NT2/D1 (cell line): ENCODE data around the gene FCMR.
"Not testable (repeated sequence)": the region's sequence is repeated elsewhere in the genome, so short reads cannot be mapped to it uniquely, and the experiment has no call there.

Experiments
- DNase-seq: peaks from one replicate; pipeline ENCODE4 v3.0.0-alpha.2; 2011; ENCODE audit warnings: low read depth, low spot score
- H3K27me3 ChIP-seq: 2 replicates; pipeline ENCODE4 v1.6.0; 2011; ENCODE audit warnings: mild to moderate bottlenecking; ENCODE audit not compliant: insufficient read length, insufficient read depth
- H3K36me3 ChIP-seq: 2 replicates; pipeline ENCODE4 v1.6.1; 2011; ENCODE audit warnings: mild to moderate bottlenecking, low read length, mixed read lengths; ENCODE audit not compliant: insufficient read depth, insufficient read length
- H3K4me1 ChIP-seq: 2 replicates; pipeline ENCODE4 v1.5.1; 2011; ENCODE audit not compliant: insufficient read depth, insufficient read length
- H3K4me3 ChIP-seq: 2 replicates; pipeline ENCODE4 v1.5.1; 2011; ENCODE audit warnings: low read depth; ENCODE audit not compliant: insufficient read length
- H3K9ac ChIP-seq: 2 replicates; pipeline ENCODE4 v1.6.0; 2011; ENCODE audit warnings: low read depth; ENCODE audit not compliant: insufficient read length
- H3K9me3 ChIP-seq: 2 replicates; pipeline ENCODE4 v1.5.1; 2011; ENCODE audit warnings: mild to moderate bottlenecking, low read length; ENCODE audit not compliant: insufficient read depth
- SUZ12 ChIP-seq: IDR thresholded peaks from 2 replicates; pipeline ENCODE4 v1.6.1; 2011; ENCODE audit not compliant: insufficient read length, insufficient read depth; ENCODE audit errors: extremely low read depth
- YY1 ChIP-seq: IDR thresholded peaks from 2 replicates; pipeline ENCODE4 v1.6.1; 2011; ENCODE audit not compliant: insufficient read length, insufficient read depth
- ZNF274 ChIP-seq: IDR thresholded peaks from 2 replicates; pipeline ENCODE4 v1.6.1; 2011; ENCODE audit warnings: mild to moderate bottlenecking, low read depth, low read length

The FCMR gene

GRCh38 chr1:206931709-206932108 is 10.0 kb upstream of the FCMR start:
- H3K4me1 ChIP-seq, result no peaks in the 10 kb centered on the region
- no peak for DNase-seq
- no peaks in the 10 kb centered on the region for H3K27me3 ChIP-seq
- no peaks in the 10 kb centered on the region for H3K9me3 ChIP-seq
- H3K9ac ChIP-seq, result no peak overlapping the region
- TF ChIP-seq SUZ12 (no peak), ZNF274 (no peak), YY1 (no peak)
- no peak overlapping the region for H3K4me3 ChIP-seq
- H3K36me3 ChIP-seq, result no peaks in the 10 kb centered on the region

GRCh38 chr1:206930210-206930798 is 8.6 kb upstream of the FCMR start:
- Histone ChIP-seq H3K9ac (no peak overlapping the region), H3K4me1 (no peaks in the 10 kb centered on the region), H3K9me3 (no peaks in the 10 kb centered on the region), H3K4me3 (no peak overlapping the region), H3K27me3 (no peaks in the 10 kb centered on the region), H3K36me3 (no peaks in the 10 kb centered on the region)
- no peak for TF ChIP-seq ZNF274
- no peak for TF ChIP-seq YY1
- no peak for DNase-seq

GRCh38 chr1:206929524-206929923 is 7.8 kb upstream of the FCMR start:
- Histone ChIP-seq H3K4me1 (no peaks in the 10 kb centered on the region), H3K9me3 (no peaks in the 10 kb centered on the region), H3K27me3 (no peaks in the 10 kb centered on the region), H3K36me3 (no peaks in the 10 kb centered on the region), H3K4me3 (no peak overlapping the region), H3K9ac (no peak overlapping the region)
- TF ChIP-seq ZNF274 (no peak), SUZ12 (no peak), YY1 (no peak)
- DNase-seq, result no peak

- Histone ChIP-seq H3K27me3 (no peaks in the 10 kb centered on the region), H3K4me1 (no peaks in the 10 kb centered on the region), H3K9me3 (no peaks in the 10 kb centered on the region), H3K36me3 (no peaks in the 10 kb centered on the region), H3K4me3 (no peak overlapping the region), H3K9ac (no peak overlapping the region)
- TF ChIP-seq YY1 (no peak), ZNF274 (no peak), SUZ12 (no peak)
- DNase-seq, result no peak
These were observed 4.5 kb upstream of the FCMR start for GRCh38 chr1:206926286-206926685.

- H3K36me3 ChIP-seq, result no peaks in the 10 kb centered on the region
- TF ChIP-seq YY1, result no peak
- no peak for TF ChIP-seq ZNF274
- no peak for TF ChIP-seq SUZ12
- no peaks in the 10 kb centered on the region for H3K4me1 ChIP-seq
- no peak overlapping the region for H3K9ac ChIP-seq
- no peak overlapping the region for H3K4me3 ChIP-seq
- no peaks in the 10 kb centered on the region for H3K27me3 ChIP-seq
- no peaks in the 10 kb centered on the region for H3K9me3 ChIP-seq
- no peak for DNase-seq
These were observed 3.5 kb upstream of the FCMR start for GRCh38 chr1:206925106-206925736.

- no peak overlapping the region for H3K4me3 ChIP-seq
- H3K36me3 ChIP-seq, result no peaks in the 10 kb centered on the region
- H3K9ac ChIP-seq, result no peak overlapping the region
- DNase-seq, result no peak
- H3K9me3 ChIP-seq, result no peaks in the 10 kb centered on the region
- TF ChIP-seq YY1, result no peak
- no peak for TF ChIP-seq SUZ12
- no peak for TF ChIP-seq ZNF274
- H3K27me3 ChIP-seq, result no peaks in the 10 kb centered on the region
- no peaks in the 10 kb centered on the region for H3K4me1 ChIP-seq
These were observed 2.9 kb upstream of the FCMR start for GRCh38 chr1:206924592-206925105.

- not testable (repeated sequence) for H3K4me1 ChIP-seq, H3K36me3 ChIP-seq, H3K27me3 ChIP-seq, H3K4me3 ChIP-seq, H3K9ac ChIP-seq, DNase-seq, H3K9me3 ChIP-seq
These were observed 2.3 kb upstream of the FCMR start for GRCh38 chr1:206923961-206924557.
